ENCODE data around the gene OST4. TPM values are rescaled to one million over a fixed set of nuclear protein-coding genes. Genes with fewer than 3 reads are reported as not detected.

The OST4 gene
- total RNA-seq, 6 donors from 2014 or later = 90.4 to 265 (median 176) TPM

DNA sequence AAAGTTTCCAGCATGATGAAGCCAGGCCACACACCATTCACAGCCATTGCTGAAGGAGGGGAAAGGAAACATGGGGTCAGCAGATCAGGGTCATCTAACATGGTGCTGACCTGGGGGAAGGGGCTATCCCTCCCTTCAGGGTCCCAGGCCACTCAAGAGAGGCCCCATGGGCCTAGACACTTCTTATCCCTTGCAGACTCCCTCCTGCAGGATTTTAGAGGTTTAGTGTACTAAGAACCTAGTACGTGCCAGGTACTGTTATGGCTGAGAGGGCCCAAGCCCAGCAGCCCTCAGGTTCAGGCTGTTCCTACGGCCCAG, 23.9 kb upstream of the OST4 start:
- WGBS, 2 donors = 100% methylated on average over 1 to 2 of the region's 2 CpGs

DNA sequence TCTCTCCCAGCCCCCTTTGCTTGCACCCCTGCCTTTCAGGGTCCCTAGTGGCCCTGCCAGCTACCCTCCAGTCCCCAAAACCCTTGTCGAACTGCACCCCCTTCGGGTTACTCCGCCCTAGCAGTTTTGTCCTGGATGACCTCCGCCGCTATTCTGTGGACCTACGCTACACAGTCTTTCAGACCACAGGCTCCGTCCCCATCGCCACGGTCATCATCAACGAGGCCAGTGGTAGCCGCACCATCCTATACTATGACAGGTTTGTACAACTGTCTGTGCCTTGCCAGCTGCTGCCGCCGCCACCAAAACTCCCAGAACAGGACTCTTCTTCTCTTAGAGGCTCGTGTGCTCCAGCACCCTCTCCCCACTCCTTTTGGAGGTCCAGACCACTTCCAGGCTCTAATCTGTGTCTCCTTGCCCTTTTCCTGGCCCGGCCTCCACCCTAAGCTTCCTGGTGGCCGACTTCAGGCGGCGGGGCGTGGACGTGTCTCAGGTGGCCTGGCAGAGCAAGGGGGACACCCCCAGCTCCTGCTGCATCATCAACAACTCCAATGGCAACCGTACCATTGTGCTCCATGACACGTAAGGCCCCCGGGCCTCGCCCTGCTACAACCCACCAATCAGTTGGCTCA, 23.0 kb upstream of the OST4 start:
- Histone ChIP-seq H3K36me3 (no peaks in the 10 kb centered on the region), H3K4me1 (peaks cover 7 to 15% (median 10%) of the 10 kb centered on the region in 4 donors), H3K9me3 (no peaks in the 10 kb centered on the region), H3K27ac (no peak overlapping the region), H3K4me3 (no peak overlapping the region), H3K27me3 (no peaks in the 10 kb centered on the region)
- TF ChIP-seq, protein P1, sequence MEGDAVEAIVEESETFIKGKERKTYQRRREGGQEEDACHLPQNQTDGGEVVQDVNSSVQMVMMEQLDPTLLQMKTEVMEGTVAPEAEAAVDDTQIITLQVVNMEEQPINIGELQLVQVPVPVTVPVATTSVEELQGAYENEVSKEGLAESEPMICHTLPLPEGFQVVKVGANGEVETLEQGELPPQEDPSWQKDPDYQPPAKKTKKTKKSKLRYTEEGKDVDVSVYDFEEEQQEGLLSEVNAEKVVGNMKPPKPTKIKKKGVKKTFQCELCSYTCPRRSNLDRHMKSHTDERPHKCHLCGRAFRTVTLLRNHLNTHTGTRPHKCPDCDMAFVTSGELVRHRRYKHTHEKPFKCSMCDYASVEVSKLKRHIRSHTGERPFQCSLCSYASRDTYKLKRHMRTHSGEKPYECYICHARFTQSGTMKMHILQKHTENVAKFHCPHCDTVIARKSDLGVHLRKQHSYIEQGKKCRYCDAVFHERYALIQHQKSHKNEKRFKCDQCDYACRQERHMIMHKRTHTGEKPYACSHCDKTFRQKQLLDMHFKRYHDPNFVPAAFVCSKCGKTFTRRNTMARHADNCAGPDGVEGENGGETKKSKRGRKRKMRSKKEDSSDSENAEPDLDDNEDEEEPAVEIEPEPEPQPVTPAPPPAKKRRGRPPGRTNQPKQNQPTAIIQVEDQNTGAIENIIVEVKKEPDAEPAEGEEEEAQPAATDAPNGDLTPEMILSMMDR (IDR thresholded peaks at IDR 0.05) = no peak
- TF ChIP-seq POLR2AphosphoS5 (IDR thresholded peaks at IDR 0.05) = no peak
- TF ChIP-seq EP300 (IDR thresholded peaks at IDR 0.05) = no peak
- TF ChIP-seq POLR2A (IDR thresholded peaks at IDR 0.05) = no peak
- DNase-seq (peak in 1 of 2 donors; percentile 40), ATAC-seq (ENCODE audit: low FRiP score in 2 of 2) (no peak)
- WGBS, 2 donors = 92 to 94% methylated on average over 24 of the region's 24 CpGs

More for the DNA sequence above, 23.9 kb upstream of the OST4 start:
- H3K36me3 ChIP-seq = no peaks in the 10 kb centered on the region
- H3K9me3 ChIP-seq = no peaks in the 10 kb centered on the region
- H3K4me1 ChIP-seq = peaks cover 7 to 15% (median 10%) of the 10 kb centered on the region in 4 donors
- ATAC-seq (ENCODE audit: low FRiP score in 2 of 2) (no peak), DNase-seq (no peak)
- no peaks in the 10 kb centered on the region for H3K27me3 ChIP-seq
- H3K4me3 ChIP-seq = no peak overlapping the region
- H3K27ac ChIP-seq = no peak overlapping the region
- TF ChIP-seq POLR2AphosphoS5 (IDR thresholded peaks at IDR 0.05) (no peak), EP300 (IDR thresholded peaks at IDR 0.05) (no peak), POLR2A (IDR thresholded peaks at IDR 0.05) (no peak)
- TF ChIP-seq, protein P1 (IDR thresholded peaks at IDR 0.05) = no peak

DNA sequence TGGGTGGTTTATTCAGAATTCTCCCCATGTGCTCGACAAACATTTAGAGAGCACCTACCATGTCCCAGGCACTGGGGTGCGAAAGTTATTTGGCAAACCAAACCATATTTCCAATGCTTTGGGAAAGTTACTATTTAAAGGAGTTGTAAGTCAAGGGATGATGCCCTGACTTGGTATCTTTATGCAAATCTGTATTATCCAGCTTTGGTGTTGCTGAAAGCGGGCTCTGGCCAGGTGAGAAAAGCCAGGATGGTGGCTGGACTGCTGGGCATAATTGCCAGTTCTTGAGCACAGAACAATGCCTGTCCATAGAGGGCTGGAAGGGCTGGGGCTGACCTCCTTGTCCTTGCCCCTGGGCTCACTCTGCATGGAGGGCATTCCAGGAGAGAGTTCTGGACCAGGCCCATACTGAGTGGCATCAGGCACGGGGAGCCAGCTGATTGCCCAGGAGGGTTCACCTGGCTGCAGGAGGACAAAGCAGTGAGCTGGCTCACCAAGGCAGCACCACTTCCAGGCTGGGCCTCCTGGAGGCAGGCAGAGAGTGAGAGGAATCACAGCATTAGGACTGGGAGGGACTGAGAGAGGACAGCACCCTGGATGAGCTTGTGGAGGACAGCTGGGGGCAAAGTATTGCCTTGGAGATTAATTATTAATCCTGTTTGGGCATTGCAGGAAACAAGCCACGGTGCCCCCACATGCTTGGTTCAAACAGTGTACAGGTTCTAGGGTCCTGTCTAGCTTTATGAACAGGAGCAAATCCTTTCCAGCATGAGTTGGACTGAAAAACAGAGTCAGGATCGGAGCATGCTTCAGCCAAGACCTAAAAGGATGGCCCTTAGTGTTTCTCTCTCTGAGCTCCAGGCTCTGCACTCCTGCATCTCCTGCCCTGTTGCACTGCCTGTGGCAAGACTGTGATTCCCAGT, 22.2 kb upstream of the OST4 start:
- H3K27ac ChIP-seq = no peak overlapping the region
- H3K9me3 ChIP-seq = no peaks in the 10 kb centered on the region
- DNase-seq = no peak
- no peak overlapping the region for H3K4me3 ChIP-seq
- WGBS, 2 donors = 82 to 91% methylated on average over 6 of the region's 6 CpGs
- ATAC-seq (ENCODE audit: low FRiP score in 2 of 2) = no peak
- H3K36me3 ChIP-seq = no peaks in the 10 kb centered on the region
- TF ChIP-seq EP300 (IDR thresholded peaks at IDR 0.05) (no peak), POLR2AphosphoS5 (IDR thresholded peaks at IDR 0.05) (no peak), POLR2A (IDR thresholded peaks at IDR 0.05) (no peak)
- TF ChIP-seq, protein P1 (IDR thresholded peaks at IDR 0.05) = no peak
- no peaks in the 10 kb centered on the region for H3K27me3 ChIP-seq
- H3K4me1 ChIP-seq = peaks cover 7 to 15% (median 10%) of the 10 kb centered on the region in 4 donors

DNA sequence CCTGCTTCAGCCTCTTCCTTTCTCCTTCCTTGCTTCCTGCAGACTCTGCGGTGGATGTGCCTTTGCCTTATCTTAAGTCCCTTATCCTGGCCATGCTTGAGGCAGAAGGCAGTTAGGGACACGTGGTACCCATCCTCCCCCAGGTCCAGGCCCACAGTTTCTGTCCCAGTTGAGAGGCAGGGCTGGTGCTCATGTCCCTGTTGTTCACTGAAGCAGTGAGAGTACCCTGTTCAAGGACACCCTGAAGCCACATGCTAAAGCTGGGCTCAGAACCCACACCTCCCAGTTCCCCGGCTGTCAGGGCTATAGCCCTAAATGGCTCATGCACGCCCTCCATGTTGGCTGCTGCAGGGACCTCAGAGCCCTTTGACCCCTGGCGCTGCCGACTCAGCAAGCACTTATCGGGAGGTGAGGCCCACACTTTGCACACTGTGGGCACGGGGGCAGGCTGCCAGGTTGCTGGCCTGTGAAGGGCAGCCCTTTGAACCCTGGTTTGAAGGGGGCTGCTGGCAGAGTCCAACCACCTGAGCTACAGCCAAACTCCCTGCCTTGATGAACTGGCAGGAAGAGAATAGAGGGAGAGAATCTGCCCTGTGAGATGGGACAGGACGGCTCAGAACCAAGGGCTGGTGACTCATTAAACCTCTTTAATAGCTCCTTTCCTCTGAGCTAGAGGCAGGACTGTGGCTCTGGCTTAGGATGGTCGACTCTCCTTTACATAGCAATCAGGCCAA, 21.4 kb upstream of the OST4 start:
- no peak for ATAC-seq (ENCODE audit: low FRiP score in 2 of 2)
- Histone ChIP-seq H3K36me3 (no peaks in the 10 kb centered on the region), H3K27me3 (no peaks in the 10 kb centered on the region), H3K27ac (no peak overlapping the region), H3K4me1 (peaks cover 7 to 15% (median 10%) of the 10 kb centered on the region in 4 donors), H3K4me3 (no peak overlapping the region), H3K9me3 (no peaks in the 10 kb centered on the region)
- 77 to 79% methylated on average over 3 to 10 of the region's 10 CpGs for WGBS, 2 donors
- DNase-seq = peak in 1 of 2 donors; percentile 59
- no peak for TF ChIP-seq POLR2AphosphoS5 (IDR thresholded peaks at IDR 0.05)
- TF ChIP-seq, protein P1 (IDR thresholded peaks at IDR 0.05) = no peak
- TF ChIP-seq POLR2A (IDR thresholded peaks at IDR 0.05) = no peak
- no peak for TF ChIP-seq EP300 (IDR thresholded peaks at IDR 0.05)

Data from upper lobe of left lung (tissue), 6 donors.